Activated gamma-delta T cell treated with Interleukin-2 at 50 U/mL for 16 hours (primary cell): ENCODE measurements around the gene MSGN1.

Source experiments
- DNase-seq: peaks from one replicate; pipeline ENCODE4 v3.0.0-alpha.2; 2020

The MSGN1 gene

DNA sequence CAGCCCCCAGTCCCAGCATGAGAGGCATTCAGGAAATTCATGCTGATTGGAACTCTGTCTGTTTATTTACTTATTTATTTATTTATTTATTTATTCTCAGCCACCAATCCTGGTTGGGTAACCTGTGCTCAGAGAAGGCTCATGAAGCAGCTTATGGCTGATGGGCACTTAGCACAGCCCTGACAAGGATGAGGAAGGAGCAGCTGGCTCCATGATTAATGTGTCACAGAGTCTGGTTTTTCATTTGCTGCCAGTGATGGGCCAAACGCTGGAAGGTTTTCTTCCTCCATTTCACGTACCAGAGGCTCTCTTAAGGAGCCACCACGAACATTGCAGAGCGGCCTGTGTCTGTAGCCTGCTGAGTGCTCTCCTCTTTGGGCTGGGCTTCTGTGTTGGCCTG lies 33.9 kb downstream of the MSGN1 start:
- DNase-seq = no peak

DNA sequence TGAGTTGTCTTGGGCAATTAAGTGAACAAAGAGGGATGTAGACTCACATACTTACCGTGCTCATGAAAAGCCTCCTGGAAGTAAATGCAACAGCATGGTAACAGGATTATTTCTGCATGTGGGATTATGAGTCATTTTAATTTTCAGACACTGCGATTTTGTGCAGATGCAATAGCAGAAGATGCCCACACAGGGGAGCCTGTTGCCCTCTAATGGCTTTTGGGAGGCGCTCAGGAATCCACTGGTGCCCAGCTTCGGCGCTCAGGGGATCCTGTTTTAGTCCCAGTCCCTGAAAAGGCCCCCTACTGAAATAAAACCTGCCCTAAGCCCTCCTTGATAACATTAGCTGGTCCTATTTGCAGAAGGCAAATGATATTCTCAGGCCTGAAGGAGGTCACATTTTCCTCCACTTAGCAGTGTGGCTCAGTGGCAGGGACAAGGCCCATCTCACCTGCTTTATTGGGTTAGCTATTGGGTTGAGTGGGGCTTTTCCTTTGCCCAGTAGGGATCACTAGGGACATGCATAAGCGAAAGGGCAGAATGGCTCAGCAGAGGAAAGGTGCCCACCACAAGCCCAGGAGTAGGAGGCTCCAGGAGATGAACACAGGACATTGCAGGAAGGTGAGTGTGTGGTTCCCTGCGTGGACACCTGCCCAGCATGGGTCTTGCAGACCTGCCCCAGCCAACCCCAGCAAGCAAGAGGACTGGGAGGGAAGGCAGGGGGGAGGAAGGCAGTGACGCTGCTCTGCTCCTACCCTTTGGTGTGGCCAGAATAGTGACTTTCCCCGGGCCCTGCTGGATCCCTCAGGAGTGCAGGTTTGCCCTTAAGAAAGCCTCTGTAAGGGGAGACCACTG lies 35.7 kb downstream of the MSGN1 start:
- no peak for DNase-seq

GRCh38 chr2:17853799-17854198 lies 37.5 kb downstream of the MSGN1 start:
- DNase-seq = no peak

DNA sequence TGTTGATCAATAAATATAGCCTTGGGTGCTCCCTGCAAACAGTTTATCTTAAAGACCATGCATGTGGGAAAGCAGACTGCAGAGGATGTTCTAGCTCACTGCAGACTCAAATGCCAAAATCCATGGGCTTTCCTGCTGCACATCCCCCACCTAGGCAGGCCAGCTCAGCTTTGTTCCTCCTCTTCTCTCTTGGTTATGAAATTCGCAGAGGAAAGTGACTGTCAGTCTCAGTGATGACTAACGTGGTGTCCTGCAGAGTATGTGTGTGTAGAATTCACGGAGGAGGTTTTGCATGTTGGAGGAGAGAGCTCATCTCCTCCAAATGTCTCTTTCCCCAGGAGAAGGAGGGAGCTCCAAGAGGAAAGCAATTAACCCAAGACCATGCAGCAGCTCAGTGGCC lies 40.8 kb downstream of the MSGN1 start:
- DNase-seq = no peak

- DNase-seq = no peak
These were observed 41.8 kb downstream of the MSGN1 start for GRCh38 chr2:17858064-17858463.

DNA sequence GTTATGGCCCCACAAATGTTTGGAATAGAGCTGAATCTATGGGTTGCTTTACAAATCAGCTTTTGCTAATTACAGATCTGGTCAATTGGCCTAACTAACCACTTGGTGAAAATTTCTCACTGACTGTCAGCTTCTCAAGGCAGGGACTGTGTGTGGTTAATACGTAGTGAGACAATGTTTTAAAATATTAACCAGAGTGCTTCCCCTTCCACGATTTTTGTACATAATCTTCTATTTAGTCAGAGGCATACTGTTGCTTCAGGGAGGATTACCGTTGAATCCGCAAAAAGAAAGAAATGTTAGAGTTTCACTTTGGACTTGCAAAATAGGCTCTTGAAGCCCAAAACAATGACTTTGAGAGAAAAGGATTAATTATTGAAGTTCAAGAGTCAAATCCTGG lies 47.3 kb downstream of the MSGN1 start:
- DNase-seq = no peak

DNA sequence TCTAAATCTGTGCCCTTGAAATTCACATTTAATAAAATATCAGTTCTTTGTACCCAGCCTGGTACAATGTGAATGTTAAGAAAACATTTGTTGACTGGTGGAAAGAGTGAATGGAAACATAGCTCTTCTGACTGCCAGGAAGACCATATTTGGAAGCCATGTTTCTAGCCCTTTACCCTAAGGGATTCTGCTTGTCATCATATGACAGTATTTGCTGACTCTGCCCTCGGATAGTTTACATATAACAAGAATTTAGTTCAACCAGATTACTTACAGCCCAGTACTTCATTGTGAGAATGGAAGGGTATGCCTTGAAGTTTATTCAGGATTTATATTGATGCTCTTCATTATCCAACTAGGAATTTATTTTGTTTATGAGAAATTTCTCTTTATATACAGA lies 48.4 kb downstream of the MSGN1 start:
- no peak for DNase-seq

- no peak for DNase-seq
These were observed 50.9 kb downstream of the MSGN1 start for GRCh38 chr2:17867133-17867532.
